NCI-H2196 treated with DMSO at 0.1 percent for 48 hours (cell line): ENCODE data around the gene HINT3.
"Not testable (repeated sequence)": the region's sequence is repeated elsewhere in the genome, so short reads cannot be mapped to it uniquely, and the experiment has no call there.

Experiments used
- DNase-seq: peaks from one replicate; lab custom pipeline; 2025; ENCODE audit not compliant: unreplicated experiment; lab: John Stamatoyannopoulos, UW

HINT3 gene

GRCh38 chr6:125961117-125961516, 4.5 kb downstream of the HINT3 start:
- DNase-seq: no peak

GRCh38 chr6:125962900-125963497, 6.4 kb downstream of the HINT3 start:
- no peak for DNase-seq

GRCh38 chr6:125963817-125964216, 7.2 kb downstream of the HINT3 start:
- no peak for DNase-seq

- no peak for DNase-seq
These were observed 10.0 kb downstream of the HINT3 start for GRCh38 chr6:125966569-125966968.

- no peak for DNase-seq
These were observed 11.9 kb downstream of the HINT3 start for GRCh38 chr6:125968493-125968892.

GRCh38 chr6:125970760-125971159, 14.2 kb downstream of the HINT3 start:
- no peak for DNase-seq

- not testable (repeated sequence) for DNase-seq
These were observed 15.9 kb downstream of the HINT3 start for GRCh38 chr6:125972478-125972877.

GRCh38 chr6:125974214-125974866, 17.8 kb downstream of the HINT3 start:
- DNase-seq: peak; percentile 28

- no peak for DNase-seq
These were observed 22.5 kb downstream of the HINT3 start for GRCh38 chr6:125979101-125979500.

GRCh38 chr6:125981571-125982185, 25.1 kb downstream of the HINT3 start:
- no peak for DNase-seq

- no peak for DNase-seq
These were observed 26.8 kb downstream of the HINT3 start for GRCh38 chr6:125983246-125983945.

- no peak for DNase-seq
These were observed 27.7 kb downstream of the HINT3 start for GRCh38 chr6:125984311-125984710.

- DNase-seq: no peak
These were observed 29.0 kb downstream of the HINT3 start for GRCh38 chr6:125985522-125985921.

- DNase-seq: no peak
These were observed 29.4 kb downstream of the HINT3 start for GRCh38 chr6:125985979-125986300.

GRCh38 chr6:125986301-125987025, 29.9 kb downstream of the HINT3 start, which contains the start of gene TRMT11:
TSS of gene TRMT11 (plus strand) at chr6:125986540. CDS start at chr6:125986551, 11 bp downstream.
- DNase-seq: peak; percentile 91

GRCh38 chr6:125987026-125987617, 30.6 kb downstream of the HINT3 start:
- DNase-seq: no peak

GRCh38 chr6:125988280-125988679, 31.7 kb downstream of the HINT3 start:
- DNase-seq: no peak

- no peak for DNase-seq
These were observed 33.1 kb downstream of the HINT3 start for GRCh38 chr6:125989631-125990030.

GRCh38 chr6:125991653-125992052, 35.1 kb downstream of the HINT3 start:
- no peak for DNase-seq

GRCh38 chr6:125994670-125995488, 38.3 kb downstream of the HINT3 start:
- no peak for DNase-seq
